ENCODE data around the gene PLA2R1.

The PLA2R1 gene

GRCh38 chr2:159925975-159926374 is 136.4 kb downstream of the PLA2R1 start:
- peak; percentile 32 for DNase-seq

DNA sequence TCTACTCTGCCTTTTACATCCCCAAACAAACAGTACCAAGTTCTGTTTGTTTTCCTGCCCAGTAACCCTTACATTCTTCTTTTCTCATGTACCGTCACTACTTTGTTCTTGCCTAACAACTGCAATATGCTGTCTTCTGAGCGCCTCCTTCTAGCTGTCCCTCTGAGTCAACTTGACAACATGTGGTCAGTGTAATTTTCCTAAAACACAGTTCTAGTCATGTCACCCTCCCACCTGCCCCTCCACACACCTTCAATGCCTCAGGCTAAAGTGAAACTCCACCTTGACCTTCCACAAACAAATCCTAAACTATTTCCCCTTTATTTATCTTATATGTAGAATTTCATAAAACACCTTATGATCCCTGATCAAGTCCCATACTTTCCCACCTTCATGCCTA is 139.9 kb downstream of the PLA2R1 start:
- no peak for DNase-seq

- peak; percentile 74 for DNase-seq
These were observed 140.5 kb downstream of the PLA2R1 start for GRCh38 chr2:159921752-159922404.

GRCh38 chr2:159916511-159916910 is 145.9 kb downstream of the PLA2R1 start:
- DNase-seq, result no peak

GRCh38 chr2:159913900-159914299 is 148.5 kb downstream of the PLA2R1 start:
- DNase-seq, result no peak

GRCh38 chr2:159912580-159912979 is 149.8 kb downstream of the PLA2R1 start:
- no peak for DNase-seq

GRCh38 chr2:159910951-159911350 is 151.5 kb downstream of the PLA2R1 start:
- no peak for DNase-seq

- DNase-seq, result no peak
These were observed 153.8 kb downstream of the PLA2R1 start for GRCh38 chr2:159908623-159909022.

GRCh38 chr2:159907909-159908308 is 154.5 kb downstream of the PLA2R1 start:
- DNase-seq, result no peak

DNA sequence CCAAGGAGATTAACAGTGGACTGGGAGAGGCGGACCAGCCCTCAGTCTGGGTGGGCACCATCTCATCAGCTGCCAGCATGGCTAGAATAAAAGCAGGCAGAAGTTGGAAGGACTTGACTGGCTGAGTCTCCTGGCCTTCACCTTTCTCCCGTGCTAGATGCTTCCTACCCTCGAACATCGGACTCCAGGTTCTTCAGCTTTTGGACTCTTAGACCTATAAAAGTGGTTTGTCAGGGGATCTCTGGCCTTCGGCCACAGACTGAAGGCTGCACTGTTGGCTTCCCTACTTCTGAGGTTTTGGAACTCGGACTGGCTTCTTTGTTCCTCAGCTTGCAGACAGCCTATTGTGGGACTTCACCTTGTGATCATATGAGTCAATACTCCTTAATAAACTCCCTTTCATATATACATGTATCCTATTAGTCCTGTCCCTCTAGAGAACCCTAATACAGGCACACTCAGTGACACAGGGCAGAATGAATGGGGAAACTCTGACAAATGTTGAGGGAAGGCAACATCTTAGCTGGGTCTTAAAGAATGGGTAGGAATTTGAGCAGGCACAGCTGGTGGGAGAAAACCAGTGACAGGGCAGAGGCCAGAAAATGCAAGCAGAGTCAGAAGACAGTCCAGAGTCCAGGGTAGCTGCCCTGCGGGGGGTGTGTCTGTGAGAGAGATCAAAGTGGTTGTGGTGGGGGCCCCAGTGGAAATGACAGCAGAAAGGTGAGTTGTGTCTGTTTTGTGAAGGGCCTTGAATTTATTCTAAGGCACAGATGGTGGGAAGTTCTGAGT is 156.3 kb downstream of the PLA2R1 start:
- DNase-seq, result no peak

GRCh38 chr2:159904959-159905305 is 157.5 kb downstream of the PLA2R1 start:
- DNase-seq, result no peak

DNA sequence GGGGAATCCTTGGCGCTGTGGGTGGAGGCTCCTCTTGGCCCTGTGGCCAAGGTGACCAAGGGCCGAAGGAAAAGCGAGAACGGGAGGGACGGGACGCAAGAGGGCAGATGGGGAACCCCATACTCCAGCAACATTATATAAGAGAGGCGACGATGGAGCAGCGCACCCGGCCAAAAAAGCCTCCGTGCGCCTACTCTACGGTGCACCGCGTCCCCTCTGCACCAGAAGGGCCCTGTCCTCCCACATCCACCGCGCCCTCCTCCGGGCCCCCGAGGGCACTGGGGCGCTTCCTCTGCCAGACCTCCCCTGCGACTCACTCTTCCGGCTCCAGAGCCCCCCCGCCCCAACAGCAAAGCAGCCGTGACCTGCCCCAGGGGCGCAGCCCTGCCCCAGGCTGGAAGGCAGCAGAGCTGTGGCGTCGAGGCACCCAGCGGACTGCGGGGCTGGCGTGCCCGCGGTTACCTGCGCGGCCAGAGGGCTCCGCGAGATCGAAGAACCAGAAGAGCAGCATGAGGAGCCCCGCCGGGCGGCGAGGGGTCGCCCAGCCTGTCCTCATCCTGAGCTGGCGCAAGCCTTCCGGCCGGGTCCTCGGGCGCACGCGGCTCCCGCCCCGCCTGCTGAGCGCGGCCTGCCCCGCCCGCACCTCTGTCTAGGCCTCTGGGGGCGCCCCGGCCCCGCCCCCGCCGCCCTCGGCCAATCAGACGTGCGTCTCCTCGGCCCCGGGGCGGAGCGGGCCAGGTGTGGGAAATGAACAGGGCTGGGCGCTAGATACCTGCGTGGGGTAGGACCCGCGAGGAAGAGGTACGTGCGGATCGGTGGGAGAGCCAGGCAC is 158.1 kb downstream of the PLA2R1 start, which contains the start of gene LY75:
Gene LY75, minus strand, starts transcription at position 630 of the 832 bp plus-strand sequence.
- peak; percentile 70 for DNase-seq

DNA sequence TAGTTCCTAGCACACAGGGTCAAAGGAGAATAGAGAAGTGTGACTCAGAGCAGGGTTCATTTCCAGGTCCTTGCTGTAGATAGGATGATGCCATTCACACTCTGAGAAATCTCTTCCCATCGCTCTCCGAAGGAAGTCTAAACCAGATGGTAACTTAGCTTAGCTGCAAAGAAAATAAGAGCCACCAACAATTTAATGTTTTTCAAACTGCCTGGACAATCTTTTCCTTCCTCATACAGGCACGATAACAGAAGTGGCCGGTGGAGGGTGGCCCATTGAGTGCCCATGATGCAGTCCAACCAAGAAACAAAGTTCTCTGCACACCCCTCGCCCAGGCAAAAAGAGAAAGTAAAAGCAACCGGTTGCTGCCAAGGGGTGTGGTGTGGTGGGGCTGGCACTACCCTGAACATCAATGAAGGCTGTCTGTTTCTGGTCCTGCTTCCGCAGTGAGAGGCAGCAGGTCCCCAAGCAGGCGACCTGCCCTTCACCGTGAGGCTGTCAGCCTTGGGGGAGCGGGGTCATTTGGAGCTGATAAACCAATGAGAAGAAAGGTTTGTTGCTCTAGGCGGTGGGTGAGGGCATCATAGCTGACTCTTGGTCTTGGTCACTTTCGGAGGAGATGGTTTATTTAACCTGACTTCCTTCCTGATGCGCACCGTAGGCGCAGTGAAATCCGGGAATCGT is 158.8 kb downstream of the PLA2R1 start:
- no peak for DNase-seq

DNA sequence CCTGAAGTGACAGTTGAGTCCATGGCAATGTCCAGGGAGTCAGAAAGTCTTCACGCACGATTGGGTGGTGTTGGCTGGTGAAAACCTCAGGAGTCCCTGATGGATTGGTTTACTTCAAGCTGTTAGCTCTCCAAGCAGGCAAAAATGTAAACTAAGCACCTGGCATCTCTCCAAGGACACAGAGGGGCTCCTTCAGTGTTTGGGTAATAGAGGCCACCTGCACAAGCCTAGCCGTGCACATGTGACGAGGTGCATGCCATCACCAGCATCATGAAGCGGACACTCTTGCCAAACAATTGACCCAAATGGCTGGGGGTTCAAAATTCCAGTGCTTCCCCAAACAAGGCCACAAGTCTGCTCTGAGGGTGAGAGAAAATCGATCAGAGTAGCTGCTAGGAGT is 159.7 kb downstream of the PLA2R1 start:
- DNase-seq, result no peak

DNA sequence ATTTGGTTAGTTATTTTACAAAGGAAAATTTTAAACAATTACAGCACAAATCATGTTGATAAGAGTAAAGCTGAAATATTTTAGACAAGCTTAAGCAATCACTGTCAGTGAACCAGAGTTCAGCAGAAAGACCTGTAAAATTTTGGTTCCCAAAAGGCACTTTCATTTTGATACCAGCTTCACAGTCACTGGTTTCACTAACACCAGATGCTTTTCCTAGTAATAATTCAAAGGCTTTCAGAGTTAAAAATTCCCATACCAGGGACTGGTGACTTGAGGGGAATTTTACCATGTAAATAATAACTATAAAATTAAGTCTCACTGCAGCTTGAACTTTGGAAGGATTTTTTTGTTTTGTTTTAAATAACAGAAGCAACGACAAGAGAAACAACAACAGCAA is 162.1 kb downstream of the PLA2R1 start:
- DNase-seq, result no peak

DNA sequence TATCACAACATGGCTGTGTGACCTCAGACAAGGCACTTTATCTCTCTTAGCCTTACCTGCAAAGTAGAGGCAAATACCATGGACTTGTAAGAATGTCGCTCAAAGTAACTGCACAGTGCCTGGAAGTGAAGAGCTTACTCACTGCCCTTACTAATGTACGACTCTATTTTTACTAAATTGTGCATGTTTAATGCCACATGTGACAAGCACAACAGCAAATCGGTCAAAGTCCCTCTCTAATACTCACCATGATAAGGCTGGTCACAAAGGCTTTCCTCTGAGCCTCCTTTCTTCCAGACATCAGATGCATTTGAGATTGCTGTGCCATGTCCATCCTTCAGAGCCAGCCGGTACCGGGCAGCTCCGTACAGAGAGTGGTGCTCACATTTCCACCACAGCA is 164.0 kb downstream of the PLA2R1 start:
- DNase-seq, result no peak

DNA sequence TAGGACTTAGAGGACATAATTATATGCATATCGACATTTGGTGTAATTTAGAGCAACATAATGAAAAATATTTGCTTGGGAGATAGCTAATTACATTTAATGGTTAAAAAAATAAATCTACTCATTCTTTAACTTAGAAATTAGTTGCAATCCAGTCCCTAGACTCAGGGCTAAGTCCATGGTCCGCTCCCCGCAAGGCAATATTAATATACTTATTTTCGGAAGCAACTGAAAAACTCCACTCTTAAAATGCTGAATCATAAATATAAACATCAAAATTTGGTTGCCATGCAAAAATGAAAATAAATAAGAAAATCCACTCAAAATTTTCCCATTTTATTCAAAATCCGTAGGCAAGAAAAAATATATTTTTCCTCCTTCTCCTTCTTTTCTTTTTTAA is 164.7 kb downstream of the PLA2R1 start:
- no peak for DNase-seq

GRCh38 chr2:159897081-159897480 is 165.3 kb downstream of the PLA2R1 start:
- no peak for DNase-seq

- no peak for DNase-seq
These were observed 167.0 kb downstream of the PLA2R1 start for GRCh38 chr2:159895258-159896065.

DNA sequence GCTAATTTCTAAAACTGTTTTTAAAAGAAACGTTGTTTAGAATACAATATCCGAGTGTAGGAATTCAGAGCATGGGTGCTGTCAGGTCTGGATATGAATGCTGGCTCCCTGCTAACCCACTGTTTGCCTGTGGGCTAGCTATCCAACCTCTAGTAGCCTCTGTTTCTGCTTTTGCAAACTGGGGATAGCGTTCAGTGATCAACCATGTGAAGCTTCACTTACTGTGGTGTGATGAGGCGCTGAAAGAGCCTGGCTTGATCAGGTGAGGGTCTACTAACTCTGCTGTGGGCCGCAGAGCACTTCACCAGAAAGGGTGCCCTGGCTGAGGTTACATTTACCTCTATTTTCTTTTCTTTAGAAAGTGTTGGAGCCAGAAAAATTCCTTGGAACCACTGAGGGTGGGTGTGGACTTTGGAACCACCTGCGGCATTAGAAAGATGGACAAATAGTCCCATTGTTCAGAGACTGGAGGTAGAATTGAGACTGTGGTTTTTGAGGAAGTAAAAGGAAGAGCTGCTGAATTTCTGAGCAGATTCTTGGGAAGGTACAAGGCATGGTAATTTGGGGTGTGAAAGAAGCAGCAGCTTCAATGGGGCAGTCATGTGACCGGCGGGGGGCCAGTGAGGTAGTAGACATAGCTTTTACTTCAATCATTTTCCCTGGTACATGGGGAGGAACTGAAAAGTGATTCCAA is 168.1 kb downstream of the PLA2R1 start:
- DNase-seq, result no peak

- no peak for DNase-seq
These were observed 169.2 kb downstream of the PLA2R1 start for GRCh38 chr2:159892990-159893810.

Data from retina (tissue), 1 donor.